ENCODE results near the gene CARD9. TPM values are rescaled to one million over a fixed set of nuclear protein-coding genes. Genes with fewer than 3 reads are reported as not detected.

The CARD9 gene
- total RNA-seq, 1 donor from 2014 or later = not detected

DNA sequence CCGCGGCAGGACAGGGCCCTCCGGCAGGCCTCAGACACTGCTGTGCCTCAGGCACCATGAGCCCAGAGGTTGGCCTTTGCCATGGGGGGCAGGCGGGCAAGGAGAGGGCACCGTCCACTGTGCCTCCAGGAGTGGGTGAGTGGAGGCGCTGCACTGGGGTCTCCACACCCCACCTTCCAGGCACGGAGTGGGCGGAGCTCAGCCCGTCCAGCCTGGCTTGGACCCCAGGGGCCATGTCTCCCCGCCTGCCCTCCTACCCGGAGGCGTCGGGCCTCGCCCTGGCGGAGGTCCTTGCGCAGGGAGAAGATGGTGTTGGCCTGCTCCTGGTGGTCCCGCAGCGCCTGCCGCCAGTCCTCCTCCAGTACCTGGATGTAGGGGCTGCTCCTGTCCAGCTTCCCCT is 3.4 kb downstream of the CARD9 start:
- Histone ChIP-seq H3K4me1 (no peaks in the 10 kb centered on the region), H3K4me2 (no peak overlapping the region), H3K27me3 (no peaks in the 10 kb centered on the region), H3K27ac (no peak overlapping the region), H3K9me3 (ENCODE audit: low read depth) (no peaks in the 10 kb centered on the region), H2AFZ (replicated peaks) (no peak overlapping the region), H3K4me3 (no peak overlapping the region), H3K79me2 (ENCODE audit: low read depth) (no peaks in the 10 kb centered on the region), H3K9ac (no peak overlapping the region), H4K20me1 (ENCODE audit: low read depth) (no peaks in the 10 kb centered on the region), H3F3A (ENCODE audit: low read depth) (no peaks in the 10 kb centered on the region), H3K36me3 (no peaks in the 10 kb centered on the region)
- Mint-ChIP-seq H3K27ac (no peak overlapping the region), H3K27me3 (ENCODE audit: insufficient read depth, low read depth) (no peaks in the 10 kb centered on the region), H3K9me3 (no peaks in the 10 kb centered on the region), H3K4me1 (peaks cover 6% of the 10 kb centered on the region), H3K36me3 (no peaks in the 10 kb centered on the region), H3K4me3 (no peak overlapping the region)
- TF ChIP-seq EZH2phosphoT487 (IDR thresholded peaks at IDR 0.05) (no peak), EZH2 (IDR thresholded peaks at IDR 0.05) (no peak)
- TF ChIP-seq, protein P1, sequence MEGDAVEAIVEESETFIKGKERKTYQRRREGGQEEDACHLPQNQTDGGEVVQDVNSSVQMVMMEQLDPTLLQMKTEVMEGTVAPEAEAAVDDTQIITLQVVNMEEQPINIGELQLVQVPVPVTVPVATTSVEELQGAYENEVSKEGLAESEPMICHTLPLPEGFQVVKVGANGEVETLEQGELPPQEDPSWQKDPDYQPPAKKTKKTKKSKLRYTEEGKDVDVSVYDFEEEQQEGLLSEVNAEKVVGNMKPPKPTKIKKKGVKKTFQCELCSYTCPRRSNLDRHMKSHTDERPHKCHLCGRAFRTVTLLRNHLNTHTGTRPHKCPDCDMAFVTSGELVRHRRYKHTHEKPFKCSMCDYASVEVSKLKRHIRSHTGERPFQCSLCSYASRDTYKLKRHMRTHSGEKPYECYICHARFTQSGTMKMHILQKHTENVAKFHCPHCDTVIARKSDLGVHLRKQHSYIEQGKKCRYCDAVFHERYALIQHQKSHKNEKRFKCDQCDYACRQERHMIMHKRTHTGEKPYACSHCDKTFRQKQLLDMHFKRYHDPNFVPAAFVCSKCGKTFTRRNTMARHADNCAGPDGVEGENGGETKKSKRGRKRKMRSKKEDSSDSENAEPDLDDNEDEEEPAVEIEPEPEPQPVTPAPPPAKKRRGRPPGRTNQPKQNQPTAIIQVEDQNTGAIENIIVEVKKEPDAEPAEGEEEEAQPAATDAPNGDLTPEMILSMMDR (IDR thresholded peaks at IDR 0.05) = no peak
- no peak for DNase-seq (ENCODE audit: low spot score)

DNA sequence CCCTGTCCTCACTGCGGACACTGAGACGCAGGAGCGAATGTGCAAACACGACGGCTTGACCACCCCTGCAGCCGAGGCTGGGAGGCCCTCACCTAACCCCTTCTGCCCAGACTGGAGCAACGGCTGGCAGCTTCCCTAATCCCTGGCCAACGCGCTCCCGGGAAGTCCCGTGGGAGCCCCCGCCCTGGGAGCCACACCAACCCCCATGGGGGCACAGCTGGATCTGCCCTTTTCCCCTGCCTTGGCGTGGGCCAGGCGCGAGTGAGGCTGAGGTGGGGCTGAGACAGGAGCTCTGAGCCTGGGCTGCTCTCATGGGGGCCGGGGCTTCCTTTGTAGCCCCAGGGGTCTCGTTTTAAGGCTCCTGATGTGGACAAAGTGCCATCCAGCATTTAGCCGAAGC is 5.3 kb downstream of the CARD9 start:
- Histone ChIP-seq H3K4me1 (no peaks in the 10 kb centered on the region), H3K4me3 (no peak overlapping the region), H3K27ac (no peak overlapping the region), H3K9me3 (ENCODE audit: low read depth) (no peaks in the 10 kb centered on the region), H3K79me2 (ENCODE audit: low read depth) (no peaks in the 10 kb centered on the region), H4K20me1 (ENCODE audit: low read depth) (peaks cover 3% of the 10 kb centered on the region), H2AFZ (replicated peaks) (no peak overlapping the region), H3K27me3 (no peaks in the 10 kb centered on the region), H3K9ac (no peak overlapping the region), H3K36me3 (no peaks in the 10 kb centered on the region), H3F3A (ENCODE audit: low read depth) (no peaks in the 10 kb centered on the region), H3K4me2 (no peak overlapping the region)
- no peak overlapping the region for H3K27ac Mint-ChIP-seq
- peaks cover 5% of the 10 kb centered on the region for H3K4me1 Mint-ChIP-seq
- TF ChIP-seq EZH2phosphoT487 (IDR thresholded peaks at IDR 0.05) (no peak), EZH2 (IDR thresholded peaks at IDR 0.05) (no peak)
- TF ChIP-seq, protein P1 (IDR thresholded peaks at IDR 0.05) = no peak
- DNase-seq (ENCODE audit: low spot score) = no peak
- no peaks in the 10 kb centered on the region for H3K36me3 Mint-ChIP-seq
- no peaks in the 10 kb centered on the region for H3K27me3 Mint-ChIP-seq (ENCODE audit: insufficient read depth, low read depth)
- H3K4me3 Mint-ChIP-seq = no peak overlapping the region
- no peaks in the 10 kb centered on the region for H3K9me3 Mint-ChIP-seq

DNA sequence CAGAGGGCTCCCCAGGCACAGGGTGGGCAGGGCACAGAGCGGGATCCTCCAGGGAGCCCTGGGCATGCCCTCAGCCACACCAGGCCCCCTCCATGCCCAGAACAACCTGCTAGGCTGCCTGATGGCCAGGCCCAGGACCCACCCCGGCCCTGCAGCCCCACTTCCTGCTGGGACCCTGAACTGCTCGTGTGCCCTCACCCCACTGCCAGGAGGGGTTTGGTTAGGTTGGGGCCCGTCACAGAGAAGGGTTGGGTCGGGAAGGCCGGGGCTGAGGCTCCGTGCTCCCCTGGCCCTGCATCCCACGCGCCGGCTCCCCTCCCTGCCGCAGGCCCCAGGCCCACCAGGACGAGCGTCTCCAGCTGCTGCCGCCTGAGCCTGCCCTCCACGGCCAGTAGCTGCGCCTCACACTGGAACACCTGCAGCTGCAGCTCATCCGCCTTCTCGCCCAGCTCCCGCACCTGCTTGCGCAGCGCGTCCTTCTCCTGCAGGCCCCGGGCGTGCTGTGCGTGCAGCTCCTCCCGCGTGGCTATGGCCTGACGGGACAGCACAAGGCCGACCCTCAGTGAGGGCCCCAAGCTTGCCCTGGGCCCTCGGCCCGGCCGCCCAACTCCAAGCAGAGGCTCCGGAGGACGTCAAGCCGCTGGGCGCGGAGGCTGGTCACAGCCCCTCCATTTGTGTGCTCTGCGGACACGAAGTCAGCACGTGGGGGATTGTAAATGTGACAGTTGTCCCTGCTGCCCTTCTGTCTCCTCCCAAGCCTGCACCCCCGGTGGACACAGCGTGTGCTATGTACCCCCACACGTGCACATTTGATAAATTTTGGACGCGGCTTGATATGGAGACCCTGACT is 5.9 kb downstream of the CARD9 start:
- Mint-ChIP-seq H3K27me3 (ENCODE audit: insufficient read depth, low read depth) (peaks cover 3% of the 10 kb centered on the region), H3K27ac (no peak overlapping the region), H3K4me3 (no peak overlapping the region), H3K4me1 (peaks cover 3% of the 10 kb centered on the region), H3K36me3 (no peaks in the 10 kb centered on the region), H3K9me3 (no peaks in the 10 kb centered on the region)
- H3K4me1 ChIP-seq = no peaks in the 10 kb centered on the region
- peaks cover 7% of the 10 kb centered on the region for H4K20me1 ChIP-seq (ENCODE audit: low read depth)
- H2AFZ ChIP-seq (replicated peaks) = no peak overlapping the region
- H3K27me3 ChIP-seq = no peaks in the 10 kb centered on the region
- no peaks in the 10 kb centered on the region for H3K36me3 ChIP-seq
- no peaks in the 10 kb centered on the region for H3K79me2 ChIP-seq (ENCODE audit: low read depth)
- no peak overlapping the region for H3K4me2 ChIP-seq
- H3K9me3 ChIP-seq (ENCODE audit: low read depth) = no peaks in the 10 kb centered on the region
- H3K9ac ChIP-seq = no peak overlapping the region
- no peak overlapping the region for H3K4me3 ChIP-seq
- no peaks in the 10 kb centered on the region for H3F3A ChIP-seq (ENCODE audit: low read depth)
- no peak overlapping the region for H3K27ac ChIP-seq
- DNase-seq (ENCODE audit: low spot score) = no peak
- no peak for TF ChIP-seq EZH2 (IDR thresholded peaks at IDR 0.05)
- no peak for TF ChIP-seq EZH2phosphoT487 (IDR thresholded peaks at IDR 0.05)
- TF ChIP-seq, protein P1 (IDR thresholded peaks at IDR 0.05) = no peak

Measured in neural progenitor cell (in vitro differentiated cells).